GM06990 (cell line): ENCODE measurements around the gene C1GALT1.
A peak's percentile ranks its signal among the peaks of the same experiment; 100 is the strongest.

ENCODE experiments used
- DNase-seq: peaks from one replicate; pipeline ENCODE4 v3.0.0-alpha.2; 2011; ENCODE audit not compliant: insufficient read length; ENCODE audit errors: extremely low read depth
- H3K27me3 ChIP-seq: replicated peaks from 2 replicates; pipeline ENCODE4 v1.6.0; 2011; ENCODE audit warnings: low read length; ENCODE audit not compliant: control insufficient read depth, insufficient read depth
- H3K36me3 ChIP-seq: 2 replicates; pipeline ENCODE4 v1.5.1; 2011; ENCODE audit warnings: low read length; ENCODE audit not compliant: control insufficient read depth, insufficient read depth
- H3K4me3 ChIP-seq: replicated peaks from 2 replicates; pipeline ENCODE4 v1.5.1; 2011; ENCODE audit warnings: low read depth, mild to moderate bottlenecking, control low read depth, low read length
- CTCF ChIP-seq: IDR thresholded peaks from 2 replicates; pipeline ENCODE4 v1.5.1; 2011; ENCODE audit warnings: low read length, control low read depth, mild to moderate bottlenecking, inconsistent platforms; ENCODE audit not compliant: insufficient read depth, poor library complexity, severe bottlenecking

The C1GALT1 gene

GRCh38 chr7:7181519-7182155, 707 bp upstream of the C1GALT1 start:
- TF ChIP-seq CTCF = peak; percentile 35

GRCh38 chr7:7183061-7183837, 905 bp downstream of the C1GALT1 start:
- H3K4me3 ChIP-seq = peak overlapping the region; percentile 91
- H3K36me3 ChIP-seq = no peaks in the 10 kb centered on the region
- DNase-seq = peak; percentile 84
- no peaks in the 10 kb centered on the region for H3K27me3 ChIP-seq
- TF ChIP-seq CTCF = no peak

More at GRCh38 chr7:7181519-7182155, 707 bp upstream of the C1GALT1 start:
- Histone ChIP-seq H3K4me3 (peak overlapping the region; percentile 79), H3K36me3 (no peaks in the 10 kb centered on the region), H3K27me3 (no peaks in the 10 kb centered on the region)
- DNase-seq = peak; percentile 69

GRCh38 chr7:7183838-7184463, 1.6 kb downstream of the C1GALT1 start:
- no peak for DNase-seq
- Histone ChIP-seq H3K27me3 (no peaks in the 10 kb centered on the region), H3K4me3 (peak overlapping the region; percentile 91), H3K36me3 (no peaks in the 10 kb centered on the region)
- TF ChIP-seq CTCF = no peak

- DNase-seq = no peak
- no peak for TF ChIP-seq CTCF
- H3K36me3 ChIP-seq = no peaks in the 10 kb centered on the region
- no peaks in the 10 kb centered on the region for H3K27me3 ChIP-seq
- H3K4me3 ChIP-seq = no peak overlapping the region
Observed at GRCh38 chr7:7185371-7185989, 3.1 kb downstream of the C1GALT1 start.

- DNase-seq = no peak
- no peaks in the 10 kb centered on the region for H3K36me3 ChIP-seq
- no peak for TF ChIP-seq CTCF
Observed at GRCh38 chr7:7188091-7188490, 5.7 kb downstream of the C1GALT1 start.

More at GRCh38 chr7:7188091-7188490, 5.7 kb downstream of the C1GALT1 start:
- Histone ChIP-seq H3K27me3 (no peaks in the 10 kb centered on the region), H3K4me3 (no peak overlapping the region)
